ENCODE measurements around the gene SUV39H1.

SUV39H1 gene

GRCh38 chrX:48751343-48751742 lies 54.8 kb downstream of the SUV39H1 start:
- DNase-seq: no peak
- TF ChIP-seq POLR2A (IDR thresholded peaks at IDR 0.05; ENCODE audit: low read length) (no peak), GATA1 (IDR thresholded peaks at IDR 0.05; ENCODE audit: low read depth, low read length) (no peak)

- DNase-seq: no peak
- no peak for TF ChIP-seq GATA1 (IDR thresholded peaks at IDR 0.05; ENCODE audit: low read depth, low read length)
- TF ChIP-seq POLR2A (IDR thresholded peaks at IDR 0.05; ENCODE audit: low read length): no peak
Observed at GRCh38 chrX:48752498-48752897, 56.0 kb downstream of the SUV39H1 start.

DNA sequence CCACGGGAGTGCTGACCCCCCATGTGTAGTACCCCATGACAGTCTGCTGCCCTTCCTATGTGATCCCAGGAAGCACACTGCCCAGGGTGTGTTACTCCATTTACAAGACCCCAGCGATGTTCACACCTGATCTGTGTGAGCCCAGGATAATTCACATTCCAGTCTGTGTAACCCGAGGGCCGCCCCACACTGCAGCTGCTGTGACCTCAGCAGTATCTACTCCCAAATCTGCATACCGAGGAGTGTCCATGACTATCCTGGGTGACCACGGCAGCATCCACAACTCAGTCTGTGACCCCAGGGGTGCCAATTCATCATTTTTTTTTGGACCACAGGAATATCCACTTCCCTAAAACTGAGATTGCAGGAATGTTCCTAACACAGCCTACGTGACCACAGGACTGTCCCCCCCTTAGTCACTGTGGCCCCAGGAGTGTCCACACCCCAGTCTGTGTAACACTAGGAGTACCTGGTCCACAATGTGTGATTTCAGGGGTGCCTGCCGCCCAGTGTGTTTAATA lies 57.2 kb downstream of the SUV39H1 start:
- TF ChIP-seq POLR2A (IDR thresholded peaks at IDR 0.05; ENCODE audit: low read length): no peak
- TF ChIP-seq GATA1 (IDR thresholded peaks at IDR 0.05; ENCODE audit: low read depth, low read length): no peak
- DNase-seq: no peak

GRCh38 chrX:48754238-48754637 lies 57.7 kb downstream of the SUV39H1 start:
- TF ChIP-seq POLR2A (IDR thresholded peaks at IDR 0.05; ENCODE audit: low read length) (no peak), GATA1 (IDR thresholded peaks at IDR 0.05; ENCODE audit: low read depth, low read length) (no peak)
- DNase-seq: no peak
